ENCODE results near the gene TMEM245. TPM values are rescaled to one million over a fixed set of nuclear protein-coding genes. Genes with fewer than 3 reads are reported as not detected.

Gene TMEM245
- total and polyA plus RNA-seq, 2 donors (not counting 3 experiments of a cell fraction or from before 2014, with no cell fraction given), result 44.2 to 48.0 TPM

GRCh38 chr9:109124121-109124520 is 4.4 kb upstream of the TMEM245 start:
- no peaks in the 10 kb centered on the region for H3K27me3 ChIP-seq (ENCODE audit: control insufficient read depth in 2 of 2, insufficient read depth in 2 of 2, low read length in 2 of 2)
- BruUV-seq (replicated peaks), result no TSS peak
- no peaks in the 10 kb centered on the region for H4K20me1 ChIP-seq (replicated peaks; ENCODE audit: control insufficient read depth, extremely low read depth, insufficient read depth, low read length)
- ChIA-PET CTCF (interaction anchor here (1.5 kb wide), 1 partner anchor 8 kb away, joined by 5 read pairs; no protein-coding TSS in a partner anchor), POLR2A (no interaction called here)
- TF ChIP-seq FOS (IDR thresholded peaks at IDR 0.05; ENCODE audit: borderline replicate concordance, insufficient read depth, low read length), result no peak
- no peak for TF ChIP-seq CTCF (IDR thresholded peaks at IDR 0.05; ENCODE audit: extremely low read depth in 1 of 2, insufficient read depth in 1 of 2, low read depth in 1 of 2, low read length in 2 of 2)
- TF ChIP-seq POLR2A (IDR thresholded peaks at IDR 0.05; ENCODE audit: low read depth, low read length), result no peak
- no peak for TF ChIP-seq GATA2 (IDR thresholded peaks at IDR 0.05; ENCODE audit: insufficient read depth, insufficient read length, low read depth, low read length)
- H3K9me1 ChIP-seq (replicated peaks; ENCODE audit: control insufficient read depth, extremely low read depth, insufficient read depth, low read length), result no peaks in the 10 kb centered on the region
- no peak overlapping the region for H2AFZ ChIP-seq (ENCODE audit: low read depth, low read length)
- intact Hi-C loops (cut with micrococcal nuclease), result no loop called here
- H3K36me3 ChIP-seq (ENCODE audit: control insufficient read depth in 2 of 2, extremely low read depth in 1 of 2, insufficient read depth in 2 of 2, low read length in 2 of 2), result no peaks in the 10 kb centered on the region
- H3K27ac ChIP-seq (ENCODE audit: insufficient read depth, low read depth, low read length), result no peak overlapping the region
- FAIRE-seq (no peak), DNase-seq (ENCODE audit: low read depth, low spot score) (no peak)
- no peak overlapping the region for H3K9ac ChIP-seq (replicated peaks; ENCODE audit: extremely low read depth, insufficient read depth, low read length)
- peaks cover 6% of the 10 kb centered on the region for H3K4me1 ChIP-seq (ENCODE audit: control insufficient read depth, extremely low read depth, insufficient read depth, low read length)
- no peak overlapping the region for H3K4me2 ChIP-seq (ENCODE audit: insufficient read depth, low read length)
- dilution Hi-C loops (cut with MboI; ENCODE audit: extremely low pct_ligation_motif_present, low sequenced_read_pairs), result no loop called here
- peaks cover 5% of the 10 kb centered on the region for H3K79me2 ChIP-seq (ENCODE audit: control insufficient read depth, insufficient read depth, low read length)
- H3K4me3 ChIP-seq (replicated peaks in 1 of 3; ENCODE audit: insufficient read depth in 1 of 3, low read depth in 1 of 3, low read length in 3 of 3), result no peak overlapping the region
- no peaks in the 10 kb centered on the region for H3K9me3 ChIP-seq (replicated peaks; ENCODE audit: control insufficient read depth, insufficient read depth, low read length)

- TF ChIP-seq POLR2A (IDR thresholded peaks at IDR 0.05; ENCODE audit: low read depth, low read length), result no peak
- no peak for TF ChIP-seq GATA2 (IDR thresholded peaks at IDR 0.05; ENCODE audit: insufficient read depth, insufficient read length, low read depth, low read length)
- TF ChIP-seq EZH2 (IDR thresholded peaks at IDR 0.05; ENCODE audit: borderline replicate concordance, low read depth, low read length, severe bottlenecking), result no peak
- TF ChIP-seq CTCF (IDR thresholded peaks at IDR 0.05; ENCODE audit: extremely low read depth in 1 of 2, insufficient read depth in 1 of 2, low read depth in 1 of 2, low read length in 2 of 2), result no peak
- no peak for TF ChIP-seq MAX (IDR thresholded peaks at IDR 0.05; ENCODE audit: insufficient read depth, insufficient read length)
- no peak for TF ChIP-seq POLR2AphosphoS5 (IDR thresholded peaks at IDR 0.05; ENCODE audit: insufficient read depth, low read depth, low read length)
- TF ChIP-seq JUN (IDR thresholded peaks at IDR 0.05; ENCODE audit: borderline replicate concordance, insufficient read depth, insufficient read length, low read depth), result no peak
- TF ChIP-seq FOS (IDR thresholded peaks at IDR 0.05; ENCODE audit: borderline replicate concordance, insufficient read depth, low read length), result no peak
- no peak for TF ChIP-seq MYC (IDR thresholded peaks at IDR 0.05; ENCODE audit: low read depth, low read length)
- ChIA-PET POLR2A (no interaction called here), CTCF (interaction anchor here (1.4 kb wide), 1 partner anchor 10 kb away, joined by 3 read pairs; no protein-coding TSS in a partner anchor)
- Histone ChIP-seq H4K20me1 (replicated peaks; ENCODE audit: control insufficient read depth, extremely low read depth, insufficient read depth, low read length) (no peaks in the 10 kb centered on the region), H2AFZ (ENCODE audit: low read depth, low read length) (no peak overlapping the region), H3K9ac (replicated peaks; ENCODE audit: extremely low read depth, insufficient read depth, low read length) (no peak overlapping the region), H3K4me2 (ENCODE audit: insufficient read depth, low read length) (no peak overlapping the region), H3K4me3 (replicated peaks in 1 of 3; ENCODE audit: insufficient read depth in 1 of 3, low read depth in 1 of 3, low read length in 3 of 3) (no peak overlapping the region), H3K27ac (ENCODE audit: insufficient read depth, low read depth, low read length) (no peak overlapping the region), H3K9me1 (replicated peaks; ENCODE audit: control insufficient read depth, extremely low read depth, insufficient read depth, low read length) (no peaks in the 10 kb centered on the region), H3K36me3 (ENCODE audit: control insufficient read depth in 2 of 2, extremely low read depth in 1 of 2, insufficient read depth in 2 of 2, low read length in 2 of 2) (no peaks in the 10 kb centered on the region), H3K4me1 (ENCODE audit: control insufficient read depth, extremely low read depth, insufficient read depth, low read length) (peaks cover 12% of the 10 kb centered on the region), H3K9me3 (replicated peaks; ENCODE audit: control insufficient read depth, insufficient read depth, low read length) (no peaks in the 10 kb centered on the region), H3K79me2 (ENCODE audit: control insufficient read depth, insufficient read depth, low read length) (peaks cover 17% of the 10 kb centered on the region), H3K27me3 (ENCODE audit: control insufficient read depth in 2 of 2, insufficient read depth in 2 of 2, low read length in 2 of 2) (no peaks in the 10 kb centered on the region)
- dilution Hi-C loops (cut with MboI; ENCODE audit: extremely low pct_ligation_motif_present, low sequenced_read_pairs), result no loop called here
- BruUV-seq (replicated peaks), result no TSS peak
- intact Hi-C loops (cut with micrococcal nuclease), result no loop called here
- FAIRE-seq (no peak), DNase-seq (ENCODE audit: low read depth, low spot score) (no peak)
Measured at GRCh38 chr9:109122726-109123621, 3.2 kb upstream of the TMEM245 start.
